ENCODE results near the gene MUSK. TPM values are rescaled to one million over a fixed set of nuclear protein-coding genes. Genes with fewer than 3 reads are reported as not detected.

MUSK gene
- total and polyA plus RNA-seq, 2 of the 8 experiments (the other 6 are each of a cell fraction or from before 2014, with no cell fraction given): not detected

- no peak for FAIRE-seq
- no peak overlapping the region for H3K56ac ChIP-seq (replicated peaks; ENCODE audit: insufficient read length, low read depth, low read length)
- no peaks in the 10 kb centered on the region for H3K27me3 ChIP-seq (replicated peaks in 1 of 4; ENCODE audit: control insufficient read depth in 3 of 4, extremely low read depth in 1 of 4, insufficient read depth in 3 of 4, low read length in 3 of 4)
- H4K8ac ChIP-seq (ENCODE audit: extremely low read depth, insufficient read depth, low read length): no peak overlapping the region
- no peak overlapping the region for H2BK15ac ChIP-seq (ENCODE audit: low read length)
- H3K9me3 ChIP-seq (ENCODE audit: insufficient read depth in 2 of 2, low read depth in 1 of 2, low read length in 1 of 2): no peaks in the 10 kb centered on the region
- no peak for DNase-seq (ENCODE audit: low read depth in 1 of 2, low spot score in 2 of 2)
- no peak overlapping the region for H3K4ac ChIP-seq (replicated peaks; ENCODE audit: insufficient read length, low read depth, low read length)
- H4K5ac ChIP-seq (ENCODE audit: insufficient read length, low read depth, low read length): no peak overlapping the region
- no peak overlapping the region for H4K91ac ChIP-seq (replicated peaks; ENCODE audit: insufficient read length, low read length)
- no peaks in the 10 kb centered on the region for H3K79me2 ChIP-seq (ENCODE audit: control insufficient read depth in 1 of 2, insufficient read depth in 2 of 2, low read length in 2 of 2)
- no peak overlapping the region for H2AK5ac ChIP-seq (ENCODE audit: low read depth, low read length)
- WGBS, 2 experiments (ENCODE audit: extremely low coverage in 1 of 2, insufficient coverage in 1 of 2, insufficient read length in 1 of 2, insufficient replicate concordance in 2 of 2, low coverage in 1 of 2, low lambda C conversion rate in 2 of 2, missing lambda C conversion rate in 1 of 2): 95% methylated on average over 1 of the region's 1 CpG; no CpG with 5 or more reads in 1 of the 2 experiments
- POLR2A ChIA-PET (ENCODE audit: partially characterized antibody): no interaction called here
- CTCF ChIA-PET (ENCODE audit: partially characterized antibody): interaction anchor here (0.8 to 1.4 kb wide), 2 partner anchors 12 to 490 kb away, joined by 3 to 4 read pairs; no protein-coding TSS in a partner anchor
- TF ChIP-seq PHF8 (conservative IDR thresholded peaks at IDR 0.05; ENCODE audit: low read depth, low read length) (no peak), BACH1 (IDR thresholded peaks at IDR 0.05; ENCODE audit: low read length) (no peak), GABPA (IDR thresholded peaks at IDR 0.05; ENCODE audit: borderline replicate concordance, insufficient read depth, low read length) (no peak), RXRA (IDR thresholded peaks at IDR 0.05; ENCODE audit: insufficient read depth, low read depth, low read length) (no peak), TCF12 (IDR thresholded peaks at IDR 0.05; ENCODE audit: low read depth, low read length) (no peak), YY1 (IDR thresholded peaks at IDR 0.05; ENCODE audit: low read depth, low read length) (no peak), CHD1 (IDR thresholded peaks at IDR 0.05; ENCODE audit: low read depth, low read length) (no peak), ZNF274 (IDR thresholded peaks at IDR 0.05; ENCODE audit: borderline replicate concordance, extremely low read depth, low read length) (no peak), CHD2 (IDR thresholded peaks at IDR 0.05; ENCODE audit: low read length) (no peak), RNF2 (IDR thresholded peaks at IDR 0.05; ENCODE audit: borderline replicate concordance, low read depth, low read length, missing control alignments, poor library complexity, severe bottlenecking) (no peak), ASH2L (IDR thresholded peaks at IDR 0.05; ENCODE audit: low read length) (no peak), RBBP5 (IDR thresholded peaks at IDR 0.05; ENCODE audit: borderline replicate concordance, low read depth, low read length) (no peak), CBX8 (IDR thresholded peaks at IDR 0.05; ENCODE audit: borderline replicate concordance, low read depth, low read length) (no peak)
- no peak overlapping the region for H3K23ac ChIP-seq (ENCODE audit: insufficient read length)
- no peaks in the 10 kb centered on the region for H3K36me3 ChIP-seq (ENCODE audit: control insufficient read depth in 2 of 4, insufficient read depth in 4 of 4, low read length in 3 of 4)
- no peak overlapping the region for H3K4me2 ChIP-seq (ENCODE audit: insufficient read depth in 1 of 2, low read depth in 2 of 2, low read length in 2 of 2)
- H3K9ac ChIP-seq (replicated peaks in 1 of 4; ENCODE audit: extremely low read depth in 1 of 4, low read depth in 3 of 4, low read length in 3 of 4): no peak overlapping the region
- H2BK120ac ChIP-seq (replicated peaks; ENCODE audit: low read depth, low read length): no peak overlapping the region
- H3K4me1 ChIP-seq (replicated peaks in 1 of 4; ENCODE audit: control insufficient read depth in 3 of 4, insufficient read depth in 4 of 4, low read length in 3 of 4): no peaks in the 10 kb centered on the region
- no peak overlapping the region for H2AFZ ChIP-seq (ENCODE audit: low read length)
- no peak overlapping the region for H2BK5ac ChIP-seq (ENCODE audit: low read depth, low read length)
- no peak overlapping the region for H2BK12ac ChIP-seq (ENCODE audit: low read depth, low read length)
- no peak overlapping the region for H2BK20ac ChIP-seq (ENCODE audit: low read length)
- H3K18ac ChIP-seq (ENCODE audit: extremely low read depth, low read length): no peak overlapping the region
- no peaks in the 10 kb centered on the region for H3K79me1 ChIP-seq (ENCODE audit: low read depth, low read length)
- H4K20me1 ChIP-seq (replicated peaks in 1 of 2; ENCODE audit: control insufficient read depth in 1 of 2, insufficient read depth in 2 of 2, low read length in 2 of 2): no peaks in the 10 kb centered on the region
- no peaks in the 10 kb centered on the region for H3K23me2 ChIP-seq (ENCODE audit: low read depth, low read length)
- H3K4me3 ChIP-seq (ENCODE audit: extremely low read depth in 1 of 4, insufficient read depth in 2 of 4, low read depth in 3 of 4, low read length in 4 of 4): no peak overlapping the region
- no peak overlapping the region for H3K14ac ChIP-seq (ENCODE audit: insufficient read length)
- H3K27ac ChIP-seq (ENCODE audit: low read depth, low read length): no peak overlapping the region
Observed at GRCh38 chr9:110810262-110810976, 141.8 kb downstream of the MUSK start.
